Osteocyte (in vitro differentiated cells): ENCODE measurements around the gene SH3BGRL2. TPM values are rescaled to one million over a fixed set of nuclear protein-coding genes. Genes with fewer than 3 reads are reported as not detected.

Experiments
- DNase-seq: peaks from one replicate; pipeline ENCODE4 v3.0.0; 2021; ENCODE audit warnings: mixed read lengths; ENCODE audit not compliant: unreplicated experiment; ENCODE audit errors: extremely low spot score
- H3K27ac Mint-ChIP-seq: one replicate; pipeline ENCODE4 v1.8.0; 2021; ENCODE audit warnings: mild to moderate bottlenecking, mixed read lengths; ENCODE audit not compliant: unreplicated experiment
- H3K27me3 Mint-ChIP-seq: one replicate; pipeline ENCODE4 v1.8.0; 2021; ENCODE audit warnings: mixed read lengths; ENCODE audit not compliant: unreplicated experiment
- H3K36me3 Mint-ChIP-seq: one replicate; pipeline ENCODE4 v1.8.0; 2021; ENCODE audit warnings: mixed read lengths; ENCODE audit not compliant: unreplicated experiment
- H3K4me1 Mint-ChIP-seq: one replicate; pipeline ENCODE4 v1.8.0; 2021; ENCODE audit warnings: mixed read lengths; ENCODE audit not compliant: unreplicated experiment
- H3K4me3 Mint-ChIP-seq: one replicate; pipeline ENCODE4 v1.8.0; 2021; ENCODE audit warnings: mild to moderate bottlenecking, moderate library complexity, mixed read lengths; ENCODE audit not compliant: unreplicated experiment
- H3K9me3 Mint-ChIP-seq: one replicate; pipeline ENCODE4 v1.8.0; 2021; ENCODE audit warnings: mixed read lengths; ENCODE audit not compliant: unreplicated experiment
- total RNA-seq: library from RNA; stranded (reverse); gene quantifications from 2 replicates; pipeline ENCODE4 v1.2.1, GENCODE V29; 2021
- TF ChIP-seq, protein P1 (sequence below): fragments of 200-600 bp; sonication (generic); IDR thresholded peaks from 2 replicates; pipeline ENCODE4 v1.5.0; 2021; ENCODE audit warnings: antibody characterized with exemption, mild to moderate bottlenecking, moderate library complexity

The SH3BGRL2 gene
- total RNA-seq, 1 donor from 2014 or later = 1.9 TPM

DNA sequence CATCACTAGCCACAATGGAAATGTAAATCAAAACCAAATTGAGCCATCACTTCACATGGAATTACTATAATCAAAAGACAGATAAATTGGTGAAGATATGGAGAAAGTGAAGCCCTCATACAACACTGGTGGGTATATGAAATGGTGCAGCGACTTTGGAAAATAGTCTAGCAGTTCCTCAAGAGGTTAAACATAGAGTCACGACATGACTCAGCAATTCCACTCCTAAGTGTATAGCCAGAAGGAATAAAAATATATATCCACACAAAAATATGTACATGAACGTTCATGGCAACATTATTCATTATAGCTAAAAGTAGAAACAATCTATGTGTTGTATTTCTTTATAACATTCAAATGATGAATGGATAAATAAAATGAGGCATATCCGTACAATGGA, 33.1 kb upstream of the SH3BGRL2 start:
- Mint-ChIP-seq H3K27ac (no peak overlapping the region), H3K27me3 (no peaks in the 10 kb centered on the region), H3K9me3 (peaks cover 14% of the 10 kb centered on the region), H3K4me1 (peaks cover 14% of the 10 kb centered on the region), H3K4me3 (no peak overlapping the region), H3K36me3 (no peaks in the 10 kb centered on the region)
- no peak for DNase-seq
- TF ChIP-seq, protein P1, sequence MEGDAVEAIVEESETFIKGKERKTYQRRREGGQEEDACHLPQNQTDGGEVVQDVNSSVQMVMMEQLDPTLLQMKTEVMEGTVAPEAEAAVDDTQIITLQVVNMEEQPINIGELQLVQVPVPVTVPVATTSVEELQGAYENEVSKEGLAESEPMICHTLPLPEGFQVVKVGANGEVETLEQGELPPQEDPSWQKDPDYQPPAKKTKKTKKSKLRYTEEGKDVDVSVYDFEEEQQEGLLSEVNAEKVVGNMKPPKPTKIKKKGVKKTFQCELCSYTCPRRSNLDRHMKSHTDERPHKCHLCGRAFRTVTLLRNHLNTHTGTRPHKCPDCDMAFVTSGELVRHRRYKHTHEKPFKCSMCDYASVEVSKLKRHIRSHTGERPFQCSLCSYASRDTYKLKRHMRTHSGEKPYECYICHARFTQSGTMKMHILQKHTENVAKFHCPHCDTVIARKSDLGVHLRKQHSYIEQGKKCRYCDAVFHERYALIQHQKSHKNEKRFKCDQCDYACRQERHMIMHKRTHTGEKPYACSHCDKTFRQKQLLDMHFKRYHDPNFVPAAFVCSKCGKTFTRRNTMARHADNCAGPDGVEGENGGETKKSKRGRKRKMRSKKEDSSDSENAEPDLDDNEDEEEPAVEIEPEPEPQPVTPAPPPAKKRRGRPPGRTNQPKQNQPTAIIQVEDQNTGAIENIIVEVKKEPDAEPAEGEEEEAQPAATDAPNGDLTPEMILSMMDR = no peak

DNA sequence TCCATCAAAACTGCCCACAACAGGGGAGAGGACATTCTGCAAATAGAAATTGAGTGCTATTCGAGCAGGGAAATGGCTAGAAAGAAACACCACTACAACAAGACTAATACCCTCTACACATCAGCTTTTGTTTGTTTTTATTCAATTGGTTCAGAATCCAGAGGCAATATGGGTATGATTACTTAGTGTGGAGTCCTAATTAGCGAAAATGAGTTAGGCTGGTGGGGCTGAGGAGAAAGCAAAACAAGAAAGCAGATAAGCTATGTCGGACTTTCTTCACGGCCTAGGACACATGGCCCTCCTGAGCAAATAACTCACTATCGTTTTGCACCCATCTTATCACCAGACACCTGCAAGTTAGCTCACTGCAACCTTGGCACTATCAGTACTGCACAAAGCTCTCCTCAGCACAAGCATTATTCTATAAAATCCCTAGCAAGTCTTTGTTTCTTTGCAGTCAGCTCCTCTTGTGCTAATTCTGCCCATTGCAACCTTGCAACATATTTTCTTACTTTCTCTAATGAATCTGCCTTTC, 31.3 kb upstream of the SH3BGRL2 start:
- Mint-ChIP-seq H3K4me1 (peaks cover 14% of the 10 kb centered on the region), H3K9me3 (peaks cover 14% of the 10 kb centered on the region), H3K27ac (no peak overlapping the region)

DNA sequence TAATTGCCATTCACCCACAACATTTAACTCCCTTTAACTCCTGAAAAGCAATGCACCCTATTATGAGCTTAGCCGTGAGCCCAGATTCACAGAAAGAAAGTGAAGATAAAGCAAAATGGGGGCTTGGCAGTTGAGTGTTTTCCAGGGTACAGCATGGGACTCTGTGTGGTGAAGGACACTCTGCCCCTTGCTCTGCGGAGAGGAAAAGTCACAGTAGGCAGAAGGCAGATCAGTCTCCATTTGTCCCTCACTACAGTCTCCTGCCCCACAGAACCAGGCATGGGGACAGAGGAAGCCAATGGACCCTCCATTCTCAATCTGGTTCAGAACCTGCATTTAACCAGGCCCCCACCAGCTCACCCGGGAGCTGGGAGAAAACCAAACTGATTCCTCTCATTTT, 30.8 kb upstream of the SH3BGRL2 start:
- TF ChIP-seq, protein P1 = no peak
- H3K9me3 Mint-ChIP-seq = peaks cover 14% of the 10 kb centered on the region
- H3K4me3 Mint-ChIP-seq = no peak overlapping the region
- H3K27me3 Mint-ChIP-seq = no peaks in the 10 kb centered on the region
- peak overlapping the region; percentile 61 for H3K27ac Mint-ChIP-seq
- H3K36me3 Mint-ChIP-seq = no peaks in the 10 kb centered on the region
- peaks cover 14% of the 10 kb centered on the region for H3K4me1 Mint-ChIP-seq
- no peak for DNase-seq

More for the DNA sequence above, 31.3 kb upstream of the SH3BGRL2 start:
- TF ChIP-seq, protein P1 = no peak
- Mint-ChIP-seq H3K27me3 (no peaks in the 10 kb centered on the region), H3K36me3 (no peaks in the 10 kb centered on the region), H3K4me3 (no peak overlapping the region)
- no peak for DNase-seq

DNA sequence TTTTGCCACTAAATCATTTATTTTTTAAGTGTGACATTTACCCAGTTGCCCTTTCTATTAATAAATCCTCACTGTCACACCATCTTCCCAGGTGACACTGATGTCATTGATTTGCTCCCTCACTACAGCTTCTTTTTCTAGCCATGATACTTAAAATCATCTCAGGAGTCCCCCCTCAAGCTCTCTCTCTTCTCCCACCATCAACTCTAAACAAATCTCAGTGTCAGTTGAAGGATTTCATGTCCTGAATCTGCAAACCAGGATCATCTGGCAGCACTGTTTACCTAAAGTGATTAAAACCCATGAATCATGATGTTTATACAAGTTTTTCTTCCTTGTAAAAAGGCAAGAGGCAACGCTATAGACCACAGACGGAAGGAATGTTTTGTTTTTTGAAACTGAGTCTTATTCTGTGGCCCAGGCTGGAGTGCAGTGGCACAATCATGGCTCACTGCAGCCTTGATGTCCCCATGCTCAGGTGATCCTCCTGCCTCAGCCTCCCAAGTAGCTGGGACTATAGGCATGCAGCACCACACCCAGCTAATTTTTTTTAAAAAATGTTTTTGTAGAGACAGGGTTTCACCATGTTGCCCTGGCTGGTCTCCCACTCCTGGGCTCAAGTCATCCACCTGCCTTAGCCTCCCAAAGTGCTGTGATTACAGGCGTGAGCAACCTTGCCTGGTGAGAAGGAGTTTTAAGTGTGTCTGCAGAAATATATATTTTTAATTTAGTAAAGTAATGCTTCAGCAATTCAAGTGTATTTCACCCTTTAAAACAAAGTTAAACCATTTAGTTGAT, 30.1 kb upstream of the SH3BGRL2 start:
- H3K4me1 Mint-ChIP-seq = peaks cover 14% of the 10 kb centered on the region
- H3K4me3 Mint-ChIP-seq = no peak overlapping the region
- H3K27me3 Mint-ChIP-seq = no peaks in the 10 kb centered on the region
- no peak for DNase-seq
- TF ChIP-seq, protein P1 = no peak
- H3K9me3 Mint-ChIP-seq = peaks cover 14% of the 10 kb centered on the region
- no peaks in the 10 kb centered on the region for H3K36me3 Mint-ChIP-seq
- H3K27ac Mint-ChIP-seq = peak overlapping the region; percentile 61

- Mint-ChIP-seq H3K9me3 (peaks cover 6% of the 10 kb centered on the region), H3K27ac (no peak overlapping the region), H3K27me3 (no peaks in the 10 kb centered on the region), H3K4me3 (no peak overlapping the region), H3K36me3 (no peaks in the 10 kb centered on the region), H3K4me1 (peaks cover 21% of the 10 kb centered on the region)
- no peak for DNase-seq
- TF ChIP-seq, protein P1 = no peak
These were observed 28.3 kb upstream of the SH3BGRL2 start for GRCh38 chr6:79602859-79603258.
